AG20443 (cell line): ENCODE measurements around the gene IQGAP2.
A peak's percentile ranks its signal among the peaks of the same experiment; 100 is the strongest.
"Not testable (repeated sequence)": the region's sequence is repeated elsewhere in the genome, so short reads cannot be mapped to it uniquely, and the experiment has no call there.

ENCODE experiments used
- DNase-seq: peaks from one replicate; pipeline ENCODE4 v3.0.0; 2012; ENCODE audit warnings: low spot score, mixed read lengths

The IQGAP2 gene

GRCh38 chr5:76500633-76501393, 97.7 kb downstream of the IQGAP2 start:
- DNase-seq, result no peak

DNA sequence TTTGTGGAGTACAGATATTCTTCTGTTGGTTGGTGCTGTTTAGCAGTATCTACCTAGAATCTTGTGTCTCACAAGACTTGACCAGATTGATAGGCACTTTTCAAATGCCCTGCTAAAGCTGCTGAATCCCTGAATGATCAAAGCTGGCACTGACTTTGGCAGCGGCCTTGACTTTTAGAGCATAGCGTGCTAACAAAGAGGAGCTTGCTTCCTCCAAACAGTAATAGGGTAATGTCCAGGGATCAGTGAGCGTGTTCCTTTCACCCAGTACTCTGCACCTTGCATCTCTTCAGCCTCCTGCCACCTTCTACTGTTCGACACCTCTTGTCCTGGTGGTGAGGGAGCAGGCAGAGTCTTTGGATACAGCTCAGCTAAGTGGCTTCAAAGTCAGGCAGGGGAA, 100.8 kb downstream of the IQGAP2 start:
- DNase-seq, result no peak

DNA sequence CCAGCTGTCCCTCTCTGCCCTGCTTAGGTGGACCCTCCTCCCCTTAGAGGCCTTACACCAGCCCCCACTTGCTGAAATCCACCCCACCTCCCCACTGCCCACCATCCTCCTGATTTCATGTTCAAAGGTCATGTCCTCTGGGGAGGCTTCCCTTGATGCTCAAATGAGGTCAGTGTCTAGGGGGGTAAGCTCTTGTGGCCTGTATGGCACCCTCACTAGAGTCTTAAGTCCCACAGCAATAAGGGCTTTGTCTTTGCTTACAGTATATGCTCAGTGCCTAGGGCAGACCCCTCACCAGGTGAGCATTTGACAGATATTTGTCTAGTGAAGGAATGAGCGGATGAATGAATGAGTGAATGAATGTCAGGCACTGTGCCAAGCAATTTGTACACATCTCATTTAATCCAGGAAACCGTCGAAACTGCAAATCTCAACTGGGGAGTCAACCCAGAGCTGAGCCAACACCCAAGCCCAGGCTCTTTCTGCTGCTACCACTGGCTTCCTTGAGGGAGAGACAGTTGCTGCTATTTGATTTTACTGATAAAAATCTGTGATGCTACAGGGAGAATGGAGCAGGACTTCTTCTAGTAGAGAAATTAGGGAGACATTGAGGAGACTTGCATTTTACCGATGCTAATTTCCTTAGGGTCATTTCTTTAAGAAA, 101.9 kb downstream of the IQGAP2 start:
- DNase-seq, result no peak

DNA sequence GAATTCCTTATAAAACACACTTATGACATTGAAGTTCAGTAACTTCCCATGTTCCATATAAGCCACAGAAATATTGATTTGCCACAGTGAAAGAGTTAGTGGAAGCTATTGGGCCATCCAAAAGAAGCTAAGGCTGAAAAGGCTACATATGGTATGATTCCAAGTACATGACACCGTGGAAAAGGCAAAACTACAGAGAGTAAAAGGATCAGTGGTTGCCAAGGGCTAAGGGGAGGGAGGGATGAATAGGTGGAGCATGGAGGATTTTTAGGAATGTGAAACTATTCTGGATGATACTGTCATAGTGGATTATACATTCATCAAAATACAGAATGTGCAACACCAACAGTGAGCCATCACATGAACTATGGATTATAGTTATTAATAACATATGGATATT, 110.4 kb downstream of the IQGAP2 start:
- no peak for DNase-seq

GRCh38 chr5:76514292-76514691, 111.2 kb downstream of the IQGAP2 start:
- no peak for DNase-seq

DNA sequence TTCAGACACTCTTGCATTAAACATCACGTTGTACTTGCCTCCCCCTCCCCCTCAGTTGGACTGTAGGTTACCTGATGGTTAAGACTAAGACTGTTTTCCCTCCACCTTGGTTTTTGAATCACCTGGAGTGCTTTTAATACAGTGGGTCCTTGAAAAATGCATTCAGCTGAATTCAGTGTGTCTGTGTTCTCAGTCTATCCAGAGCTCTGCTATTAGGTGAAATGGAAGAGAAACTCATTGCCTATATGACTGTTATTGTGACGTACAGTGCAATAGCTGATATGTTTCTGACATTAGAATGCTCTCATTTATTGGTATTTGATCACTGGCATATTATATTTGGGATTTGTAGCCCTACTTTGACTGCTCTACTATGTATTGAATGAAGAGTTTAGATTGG, 111.6 kb downstream of the IQGAP2 start:
- no peak for DNase-seq

- no peak for DNase-seq
Observed at GRCh38 chr5:76517334-76517733, 114.2 kb downstream of the IQGAP2 start.

DNA sequence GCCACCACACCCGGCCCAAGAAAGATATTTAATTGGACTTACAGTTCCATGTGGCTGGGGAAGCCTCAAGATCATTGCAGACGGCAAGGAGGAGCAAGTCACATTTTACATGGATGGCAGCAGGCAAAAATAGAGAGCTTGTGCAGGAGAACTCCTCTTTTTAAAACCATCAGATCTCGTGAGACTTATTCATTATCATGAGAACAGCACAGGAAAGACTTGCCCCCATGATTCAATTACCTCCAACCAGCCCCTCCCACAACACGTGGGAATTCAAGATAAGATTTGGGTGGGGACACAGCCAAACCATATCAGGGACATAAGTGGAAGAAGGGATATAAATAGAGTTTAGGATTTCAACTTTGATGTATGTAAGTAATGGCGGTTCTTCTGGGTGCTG, 115.2 kb downstream of the IQGAP2 start:
- not testable (repeated sequence) for DNase-seq

DNA sequence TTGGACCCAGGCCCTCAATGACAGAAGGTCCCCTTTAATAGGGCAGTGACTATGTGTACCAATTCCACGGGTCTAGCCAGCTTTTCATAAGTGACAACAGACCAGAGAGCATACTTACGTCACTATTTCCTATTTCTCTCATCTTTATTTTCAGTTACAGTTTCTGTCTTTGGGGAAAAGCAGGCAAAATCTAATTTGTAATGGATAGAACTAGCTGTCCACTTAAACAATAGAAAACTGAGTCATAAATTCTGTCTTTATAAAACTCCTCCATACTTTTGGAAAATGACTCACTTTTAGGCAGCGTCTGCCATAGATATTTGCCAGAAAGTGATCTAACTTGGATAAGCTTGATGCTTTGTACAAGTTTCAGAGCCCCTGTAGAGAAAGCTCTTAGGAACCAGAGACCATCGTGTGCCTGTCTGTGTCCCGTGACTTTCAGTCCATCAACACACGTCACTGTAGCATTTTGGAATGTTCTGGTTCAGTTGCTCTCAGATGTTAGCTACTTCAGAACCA, 118.2 kb downstream of the IQGAP2 start:
- DNase-seq, result peak; percentile 29

- no peak for DNase-seq
Observed at GRCh38 chr5:76522103-76522935, 119.2 kb downstream of the IQGAP2 start.

DNA sequence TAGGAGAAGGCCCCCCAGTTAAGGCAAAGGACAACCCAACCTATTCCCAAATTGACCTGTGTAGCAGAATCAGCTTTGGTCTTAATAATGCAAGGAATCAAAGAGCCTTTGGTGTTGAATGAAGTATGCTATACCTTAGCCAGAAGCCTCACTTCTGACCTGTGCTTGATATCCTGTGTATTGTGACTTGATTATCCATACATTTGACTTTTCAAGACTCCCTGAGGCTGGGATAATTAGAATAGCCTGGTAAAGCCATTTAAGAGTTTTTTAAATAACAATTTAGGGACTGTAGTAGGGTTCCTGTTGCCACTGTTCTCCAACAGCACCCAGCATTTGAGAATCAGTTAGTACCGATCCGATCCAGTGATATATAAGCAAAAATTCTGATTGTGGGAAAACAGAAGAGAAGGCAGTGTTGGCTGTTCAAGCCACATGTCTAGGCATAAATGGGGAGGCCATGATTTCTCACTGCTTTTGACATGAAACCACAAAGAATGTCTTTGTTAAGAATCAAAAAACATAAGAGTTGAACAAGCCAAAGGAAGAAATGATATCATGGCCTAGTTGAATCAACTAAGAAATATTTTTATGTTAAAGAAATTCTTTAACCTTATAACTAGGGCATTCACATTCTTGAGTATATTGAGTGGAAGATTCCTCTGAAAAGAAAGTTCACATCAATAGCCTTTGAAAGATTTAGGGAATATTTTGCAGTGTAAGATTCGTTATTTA, 121.2 kb downstream of the IQGAP2 start:
- no peak for DNase-seq

DNA sequence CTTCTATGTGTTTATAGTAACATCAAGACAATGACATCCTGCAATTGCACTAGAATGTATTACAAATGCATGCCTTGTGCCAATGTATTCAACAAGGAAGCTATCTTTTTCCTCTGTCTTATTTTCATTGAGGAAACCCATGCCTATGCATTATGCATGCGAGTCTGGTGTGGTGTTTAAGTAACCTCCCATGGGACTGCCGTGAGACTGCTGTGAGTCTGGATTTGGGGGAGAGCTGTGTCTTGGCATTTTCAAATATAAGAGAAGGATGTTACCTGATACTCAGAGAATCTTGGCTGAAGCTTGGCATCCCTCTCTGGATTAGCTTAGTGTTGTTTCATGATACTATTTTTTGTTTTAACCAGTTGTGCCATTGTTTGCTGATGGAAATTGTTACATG, 121.8 kb downstream of the IQGAP2 start:
- no peak for DNase-seq

GRCh38 chr5:76525956-76526355, 122.9 kb downstream of the IQGAP2 start:
- DNase-seq, result no peak

DNA sequence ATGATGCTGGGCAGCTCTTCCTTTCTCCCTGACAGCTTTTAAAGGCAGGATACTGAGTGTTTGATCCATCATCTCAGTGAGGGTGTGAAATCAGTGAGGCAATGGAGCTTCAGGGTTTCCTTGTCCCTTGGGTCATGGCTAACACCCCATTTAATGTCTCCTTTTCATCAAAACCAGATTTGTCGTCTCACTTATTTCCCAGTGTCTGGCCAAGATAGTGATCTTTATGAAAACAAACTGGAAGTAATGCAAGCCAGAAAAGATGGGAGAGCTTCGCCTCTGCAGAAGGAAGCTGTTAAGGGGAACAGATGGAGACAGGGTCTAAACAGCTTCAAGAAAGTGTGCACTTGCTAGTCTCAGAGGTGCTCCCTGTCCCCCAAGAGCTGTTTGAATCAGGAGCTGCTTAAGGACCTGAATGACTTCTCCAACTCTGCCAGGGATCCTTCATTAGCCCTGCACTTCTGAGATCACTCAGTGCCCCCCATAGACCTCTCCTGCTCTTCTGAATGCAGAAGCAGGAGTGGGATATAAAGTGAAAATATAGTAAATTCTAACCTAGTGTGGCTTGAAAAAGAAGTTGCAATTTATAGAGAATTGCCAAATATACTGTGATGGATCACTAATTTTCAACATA, 124.0 kb downstream of the IQGAP2 start:
- DNase-seq, result no peak

DNA sequence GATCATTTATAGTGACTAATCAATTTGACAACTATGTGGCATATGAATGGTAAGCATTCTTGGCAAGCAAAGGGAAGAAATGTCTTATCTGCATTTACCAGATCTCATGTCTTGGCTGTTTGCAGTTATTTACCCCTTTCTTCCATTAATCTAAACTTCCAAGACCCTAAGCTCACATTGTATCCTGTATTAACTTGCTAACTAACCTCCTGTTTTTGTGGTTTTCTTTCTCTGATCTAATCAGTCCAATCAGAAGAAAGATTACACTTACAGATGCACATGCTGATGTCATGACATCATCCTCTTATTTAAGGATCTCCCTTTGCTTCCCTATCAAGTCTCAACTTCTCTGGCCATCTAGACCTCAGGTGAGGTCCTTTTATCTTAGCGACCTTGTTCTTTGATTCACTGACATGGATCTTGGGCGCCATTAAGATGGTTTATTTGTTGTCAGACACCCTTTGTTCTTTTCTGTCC, 124.6 kb downstream of the IQGAP2 start:
- DNase-seq, result no peak

GRCh38 chr5:76528547-76529331, 125.7 kb downstream of the IQGAP2 start:
- no peak for DNase-seq

DNA sequence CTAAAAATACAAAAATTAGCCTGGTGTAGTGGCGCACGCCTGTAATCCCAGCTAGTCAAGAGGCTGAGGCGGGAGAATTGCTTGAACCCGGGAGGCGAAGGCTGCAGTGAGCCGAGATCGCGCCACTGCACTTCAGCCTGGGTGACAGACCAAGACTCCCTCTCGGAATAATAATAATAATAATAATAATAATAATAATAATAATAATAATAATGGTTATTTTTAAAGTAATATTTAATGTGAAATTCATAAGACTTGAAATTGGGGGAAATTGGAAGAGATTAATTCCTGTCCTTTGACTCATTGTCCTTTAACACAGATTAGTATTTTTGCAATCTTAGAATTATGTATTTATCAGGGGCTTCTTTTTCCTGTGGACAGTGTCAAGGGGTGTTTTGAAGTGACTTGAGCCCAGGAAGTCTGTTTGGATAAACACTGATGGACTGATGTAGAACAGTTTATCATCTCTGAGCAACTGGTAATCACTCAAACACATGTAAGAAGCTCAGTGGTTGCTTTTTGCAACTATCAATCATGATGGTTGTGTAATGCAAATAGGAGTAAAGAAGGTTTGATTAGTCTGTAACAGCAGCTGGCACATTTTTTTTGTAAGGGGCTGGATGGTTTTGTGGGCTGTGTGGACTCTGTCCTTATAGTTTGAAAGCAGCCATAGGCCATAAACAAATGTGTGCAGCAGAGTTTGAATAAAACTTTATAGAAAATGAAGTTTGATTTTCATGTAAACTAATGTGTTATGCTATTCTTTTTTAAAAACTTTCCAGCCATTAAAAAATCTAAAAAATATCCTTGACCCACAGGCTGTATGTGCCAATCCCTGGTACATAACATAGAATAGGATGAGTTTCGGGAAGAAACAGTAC, 126.6 kb downstream of the IQGAP2 start:
- DNase-seq, result no peak

GRCh38 chr5:76532052-76532451, 129.0 kb downstream of the IQGAP2 start:
- no peak for DNase-seq

- no peak for DNase-seq
Observed at GRCh38 chr5:76532973-76533372, 129.9 kb downstream of the IQGAP2 start.
